Measurements from ENCODE around the gene CCDC15.
A peak's percentile ranks its signal among the peaks of the same experiment; 100 is the strongest.

CCDC15 gene

DNA sequence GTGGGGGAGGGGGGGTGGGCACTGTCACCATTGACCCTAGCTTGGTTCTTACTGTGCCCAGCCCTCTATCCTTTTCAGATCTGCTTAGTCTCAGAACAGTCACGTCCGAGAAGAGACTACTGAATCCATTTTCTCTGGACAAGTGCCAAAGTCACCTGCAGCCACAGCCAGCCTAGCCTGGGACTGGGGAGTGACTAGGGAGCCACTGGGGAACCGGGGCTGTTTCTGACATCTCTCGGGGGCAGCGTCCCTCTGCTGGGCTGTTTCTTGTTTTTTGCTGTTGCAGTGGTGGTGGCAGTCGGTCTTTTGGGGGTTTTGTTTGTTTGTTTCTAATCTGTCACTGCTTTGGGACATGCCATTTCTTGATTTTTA, 117.8 kb downstream of the CCDC15 start:
- Histone ChIP-seq H3K4me3 (ENCODE audit: low read length) (peak overlapping the region; percentile 61), H3K27ac (ENCODE audit: low read length) (peak overlapping the region; percentile 88), H4K20me1 (ENCODE audit: insufficient read depth, low read length) (no peaks in the 10 kb centered on the region), H3K27me3 (ENCODE audit: low read depth, low read length) (no peaks in the 10 kb centered on the region), H3K79me2 (ENCODE audit: low read length) (no peaks in the 10 kb centered on the region), H3K4me1 (ENCODE audit: low read length) (peaks cover 51% of the 10 kb centered on the region), H3K9ac (ENCODE audit: low read length) (peak overlapping the region; percentile 69), H3K36me3 (replicated peaks; ENCODE audit: low read depth, low read length) (peaks cover 8% of the 10 kb centered on the region), H3K9me3 (ENCODE audit: insufficient read depth, low read length) (no peaks in the 10 kb centered on the region), H3K4me2 (ENCODE audit: low read length) (peak overlapping the region; percentile 82), H2AFZ (ENCODE audit: low read depth, low read length) (no peak overlapping the region)
- no peak for TF ChIP-seq EZH2phosphoT487 (IDR thresholded peaks at IDR 0.05; ENCODE audit: low read depth)
- TF ChIP-seq, protein P1, sequence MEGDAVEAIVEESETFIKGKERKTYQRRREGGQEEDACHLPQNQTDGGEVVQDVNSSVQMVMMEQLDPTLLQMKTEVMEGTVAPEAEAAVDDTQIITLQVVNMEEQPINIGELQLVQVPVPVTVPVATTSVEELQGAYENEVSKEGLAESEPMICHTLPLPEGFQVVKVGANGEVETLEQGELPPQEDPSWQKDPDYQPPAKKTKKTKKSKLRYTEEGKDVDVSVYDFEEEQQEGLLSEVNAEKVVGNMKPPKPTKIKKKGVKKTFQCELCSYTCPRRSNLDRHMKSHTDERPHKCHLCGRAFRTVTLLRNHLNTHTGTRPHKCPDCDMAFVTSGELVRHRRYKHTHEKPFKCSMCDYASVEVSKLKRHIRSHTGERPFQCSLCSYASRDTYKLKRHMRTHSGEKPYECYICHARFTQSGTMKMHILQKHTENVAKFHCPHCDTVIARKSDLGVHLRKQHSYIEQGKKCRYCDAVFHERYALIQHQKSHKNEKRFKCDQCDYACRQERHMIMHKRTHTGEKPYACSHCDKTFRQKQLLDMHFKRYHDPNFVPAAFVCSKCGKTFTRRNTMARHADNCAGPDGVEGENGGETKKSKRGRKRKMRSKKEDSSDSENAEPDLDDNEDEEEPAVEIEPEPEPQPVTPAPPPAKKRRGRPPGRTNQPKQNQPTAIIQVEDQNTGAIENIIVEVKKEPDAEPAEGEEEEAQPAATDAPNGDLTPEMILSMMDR (IDR thresholded peaks at IDR 0.05; ENCODE audit: low read depth, low read length) = no peak

DNA sequence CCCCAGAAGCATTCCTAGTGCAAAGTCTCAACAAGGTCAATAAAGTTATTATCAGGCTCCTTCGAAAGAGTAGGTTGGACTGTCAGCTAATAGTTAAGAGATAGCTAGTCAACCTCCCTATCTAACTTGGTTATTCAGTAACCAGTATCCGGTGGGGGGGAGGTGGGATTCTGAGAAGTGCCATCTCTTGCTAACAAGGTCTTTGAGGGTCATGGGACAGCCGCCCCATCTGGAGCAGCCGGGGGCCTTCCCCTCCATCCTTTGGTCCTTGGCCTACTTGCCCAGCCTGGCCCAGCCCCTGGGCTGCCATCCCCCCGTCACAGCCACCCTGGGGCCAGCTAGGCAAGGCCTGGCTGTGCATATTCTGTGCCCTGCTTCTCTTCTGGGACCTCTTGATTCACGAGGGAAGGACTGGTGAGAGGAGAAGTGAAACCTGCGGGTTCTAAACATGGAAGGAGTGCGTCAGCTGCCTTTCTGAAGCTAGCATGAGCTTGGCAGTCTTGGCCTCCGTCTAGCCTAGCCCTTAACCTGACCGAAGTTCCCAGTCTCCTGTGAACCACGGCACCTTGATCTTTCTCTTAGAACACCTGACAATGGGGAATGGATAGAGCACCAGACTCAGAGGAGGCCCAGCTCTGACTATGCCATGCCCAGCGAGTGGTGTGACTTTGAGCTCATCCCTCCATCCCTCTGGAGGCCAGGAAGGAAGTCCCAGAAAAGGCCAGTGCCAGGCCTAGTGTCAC, 118.4 kb downstream of the CCDC15 start:
- TF ChIP-seq, protein P1 (IDR thresholded peaks at IDR 0.05; ENCODE audit: low read depth, low read length) = no peak
- TF ChIP-seq EZH2phosphoT487 (IDR thresholded peaks at IDR 0.05; ENCODE audit: low read depth) = no peak
- H4K20me1 ChIP-seq (ENCODE audit: insufficient read depth, low read length) = no peaks in the 10 kb centered on the region
- H3K27ac ChIP-seq (ENCODE audit: low read length) = peak overlapping the region; percentile 88
- peaks cover 51% of the 10 kb centered on the region for H3K4me1 ChIP-seq (ENCODE audit: low read length)
- H3K27me3 ChIP-seq (ENCODE audit: low read depth, low read length) = no peaks in the 10 kb centered on the region
- peak overlapping the region; percentile 61 for H3K4me3 ChIP-seq (ENCODE audit: low read length)
- no peak overlapping the region for H2AFZ ChIP-seq (ENCODE audit: low read depth, low read length)
- peak overlapping the region; percentile 82 for H3K4me2 ChIP-seq (ENCODE audit: low read length)
- no peaks in the 10 kb centered on the region for H3K9me3 ChIP-seq (ENCODE audit: insufficient read depth, low read length)
- H3K9ac ChIP-seq (ENCODE audit: low read length) = peak overlapping the region; percentile 69
- no peaks in the 10 kb centered on the region for H3K79me2 ChIP-seq (ENCODE audit: low read length)
- H3K36me3 ChIP-seq (replicated peaks; ENCODE audit: low read depth, low read length) = peaks cover 8% of the 10 kb centered on the region

DNA sequence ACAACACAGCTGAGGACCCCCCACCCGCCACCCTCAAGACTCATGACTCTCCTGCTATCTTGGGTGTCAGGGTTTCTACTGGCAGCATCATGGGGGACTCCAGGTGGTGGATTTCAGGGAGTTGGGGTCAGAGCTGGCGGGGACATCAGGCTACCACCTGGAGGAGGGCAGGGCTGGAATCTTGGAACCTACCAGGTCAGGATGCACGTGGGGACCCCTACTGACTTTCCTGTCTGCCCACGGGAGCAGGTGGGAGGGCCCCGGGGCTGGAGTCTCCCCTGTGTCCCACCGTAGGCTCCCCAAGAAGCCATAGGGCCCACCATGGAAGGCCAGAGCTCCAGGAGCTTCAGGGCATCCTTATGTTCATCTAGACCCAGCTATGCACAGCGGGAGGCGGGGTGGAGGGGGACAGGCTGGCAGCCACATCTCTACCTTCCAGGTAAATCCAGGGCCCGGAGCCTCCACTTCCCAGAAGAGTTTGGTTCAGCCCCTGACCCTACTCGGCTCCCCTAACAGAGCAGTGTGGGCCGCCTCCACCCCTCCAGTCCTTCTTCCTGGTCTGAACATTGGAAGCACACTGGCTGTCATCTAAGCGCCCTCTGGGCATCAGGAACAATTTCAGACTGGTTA, 119.1 kb downstream of the CCDC15 start:
- H4K20me1 ChIP-seq (ENCODE audit: insufficient read depth, low read length) = no peaks in the 10 kb centered on the region
- H3K27ac ChIP-seq (ENCODE audit: low read length) = peak overlapping the region; percentile 88
- H2AFZ ChIP-seq (ENCODE audit: low read depth, low read length) = no peak overlapping the region
- H3K27me3 ChIP-seq (ENCODE audit: low read depth, low read length) = no peaks in the 10 kb centered on the region
- H3K4me2 ChIP-seq (ENCODE audit: low read length) = peak overlapping the region; percentile 82
- H3K4me3 ChIP-seq (ENCODE audit: low read length) = peak overlapping the region; percentile 29; the same call in 1 of the 2 replicates
- peaks cover 51% of the 10 kb centered on the region for H3K4me1 ChIP-seq (ENCODE audit: low read length)
- peaks cover 8% of the 10 kb centered on the region for H3K36me3 ChIP-seq (replicated peaks; ENCODE audit: low read depth, low read length)
- no peaks in the 10 kb centered on the region for H3K79me2 ChIP-seq (ENCODE audit: low read length)
- H3K9me3 ChIP-seq (ENCODE audit: insufficient read depth, low read length) = no peaks in the 10 kb centered on the region
- H3K9ac ChIP-seq (ENCODE audit: low read length) = peak overlapping the region; percentile 52; the same call in 1 of the 2 replicates
- no peak for TF ChIP-seq EZH2phosphoT487 (IDR thresholded peaks at IDR 0.05; ENCODE audit: low read depth)
- TF ChIP-seq, protein P1 (IDR thresholded peaks at IDR 0.05; ENCODE audit: low read depth, low read length) = no peak
